HepG2 (cell line): ENCODE measurements around the gene SPINK9.

ENCODE experiments used
- AHDC1 ChIP-seq: sonication (generic); formaldehyde crosslinking; IDR thresholded peaks from 2 replicates; pipeline ENCODE4 v1.5.1; 2020; ENCODE audit warnings: mild to moderate bottlenecking, missing genetic modification reagents, borderline replicate concordance
- MAFG ChIP-seq: sonication (generic); formaldehyde crosslinking; IDR thresholded peaks from 2 replicates; pipeline ENCODE4 v1.5.1; 2020; ENCODE audit warnings: mild to moderate bottlenecking, missing genetic modification reagents
- RAD21 ChIP-seq: fragments of 450-650 bp; formaldehyde crosslinking; IDR thresholded peaks from 2 replicates; pipeline ENCODE4 v1.5.0; 2020; ENCODE audit warnings: mild to moderate bottlenecking
- RARA ChIP-seq: IDR thresholded peaks from 2 replicates; pipeline ENCODE4 v1.6.1; 2016; ENCODE audit warnings: missing genetic modification reagents, missing compliant biosample characterization
- RXRA ChIP-seq: sonication (generic); formaldehyde crosslinking; IDR thresholded peaks from 2 replicates; pipeline ENCODE4 v1.5.1; 2020; ENCODE audit warnings: missing genetic modification reagents
- SETDB1 ChIP-seq: sonication (generic); formaldehyde crosslinking; IDR thresholded peaks from 2 replicates; pipeline ENCODE4 v1.5.1; 2020; ENCODE audit warnings: missing genetic modification reagents, mild to moderate bottlenecking, borderline replicate concordance
- TCF12 ChIP-seq, 2 experiments: fragments of 450-650 bp in 1 of 2; sonication (generic) in 1 of 2; formaldehyde crosslinking in 1 of 2; IDR thresholded peaks; 2 replicates each; pipeline versions ENCODE4 v1.6.1 to v1.8.0; 2017 to 2022; ENCODE audit warnings: antibody characterized with exemption in 1 of 2, mild to moderate bottlenecking in 1 of 2, missing genetic modification reagents in 1 of 2, moderate library complexity in 1 of 2
- ZBTB21 ChIP-seq: sonication (generic); formaldehyde crosslinking; IDR thresholded peaks from 2 replicates; pipeline ENCODE4 v1.4.0; 2020; ENCODE audit warnings: missing genetic modification reagents
- ZBTB7A ChIP-seq: sonication (generic); formaldehyde crosslinking; IDR thresholded peaks from 2 replicates; pipeline ENCODE4 v1.8.0; 2022; ENCODE audit warnings: mild to moderate bottlenecking, missing genetic modification reagents
- ZNF24 ChIP-seq: fragments of 450-650 bp; IDR thresholded peaks from 2 replicates; pipeline ENCODE4 v1.6.1; 2017; ENCODE audit warnings: antibody characterized with exemption, mild to moderate bottlenecking
- ZNF281 ChIP-seq: sonication (generic); formaldehyde crosslinking; IDR thresholded peaks from 2 replicates; pipeline ENCODE4 v1.4.0; 2020; ENCODE audit warnings: missing genetic modification reagents, borderline replicate concordance

GRCh38 chr5:148343603-148344487 is 8.5 kb downstream of the SPINK9 start:
- TF ChIP-seq RARA (CRISPR knock-in tag) (no peak), AHDC1 (no peak), ZBTB21 (CRISPR knock-in tag) (no peak), RXRA (CRISPR knock-in tag) (no peak), MAFG (CRISPR knock-in tag) (no peak), ZBTB7A (CRISPR knock-in tag) (no peak), RAD21 (CRISPR knock-in tag) (no peak), SETDB1 (CRISPR knock-in tag) (no peak), ZNF281 (CRISPR knock-in tag) (no peak), ZNF24 (no peak), TCF12 (IDR thresholded peaks at IDR 0.05) (no peak), TCF12 (CRISPR knock-in tag; IDR thresholded peaks at IDR 0.05) (no peak)
